Globus pallidus (tissue), 1 donor: ENCODE data around the gene GDPD4.
"Not testable (repeated sequence)": the region's sequence is repeated elsewhere in the genome, so short reads cannot be mapped to it uniquely, and the experiment has no call there.

ENCODE experiments used
- DNase-seq: peaks from one replicate; pipeline ENCODE4 v3.0.0-alpha.2; 2015; ENCODE audit warnings: low spot score

Gene GDPD4

GRCh38 chr11:77301510-77301909, at the start of gene GDPD4:
TSS of gene GDPD4 (minus strand) at chr11:77301686. CDS start at chr11:77285137, 16,549 bp downstream.
- no peak for DNase-seq

DNA sequence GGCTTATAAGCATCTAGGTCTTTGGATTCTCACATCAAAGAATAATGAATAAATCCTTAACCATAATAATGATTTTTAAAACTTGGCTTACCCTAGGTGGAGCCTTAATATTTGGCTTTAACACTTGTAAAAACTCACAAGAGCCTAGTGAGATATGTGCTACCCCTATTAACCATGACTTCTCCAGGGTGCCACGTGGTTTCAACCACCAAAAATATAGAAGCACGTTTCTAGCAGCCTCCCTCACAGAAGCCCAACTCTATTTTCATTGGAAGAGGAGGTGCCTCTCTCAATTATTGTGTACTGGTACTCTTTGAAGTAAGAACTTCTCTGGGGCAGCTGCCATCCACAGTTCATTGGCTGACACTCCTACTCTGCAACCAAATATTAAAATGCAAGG, 46.5 kb upstream of the GDPD4 start:
- no peak for DNase-seq

GRCh38 chr11:77346906-77347603, 45.6 kb upstream of the GDPD4 start:
- no peak for DNase-seq

DNA sequence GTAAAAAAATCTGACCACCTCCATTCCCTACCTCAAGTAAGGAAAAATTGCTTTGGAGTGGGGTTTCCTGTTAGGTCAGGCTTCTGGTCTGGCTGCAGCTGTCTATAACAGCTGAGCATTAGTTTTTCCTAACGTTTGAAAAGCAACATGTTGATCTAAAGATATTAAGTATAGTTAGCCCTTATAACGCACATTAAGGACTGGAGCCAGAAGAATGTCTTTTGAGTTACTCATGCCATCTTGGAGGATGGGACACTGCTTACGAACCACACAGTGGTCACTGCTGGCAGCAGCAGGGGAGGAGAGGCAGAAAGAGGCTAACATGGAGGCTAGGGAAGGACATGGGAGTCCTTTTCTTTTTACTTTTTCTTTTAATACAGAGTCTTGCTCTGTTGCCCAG, 44.1 kb upstream of the GDPD4 start:
- no peak for DNase-seq

GRCh38 chr11:77340501-77340900, 39.0 kb upstream of the GDPD4 start:
- DNase-seq = no peak

GRCh38 chr11:77332259-77332658, 30.8 kb upstream of the GDPD4 start:
- no peak for DNase-seq

- no peak for DNase-seq
Measured at GRCh38 chr11:77325159-77325558, 23.7 kb upstream of the GDPD4 start.

GRCh38 chr11:77324508-77324907, 23.0 kb upstream of the GDPD4 start:
- DNase-seq = no peak

DNA sequence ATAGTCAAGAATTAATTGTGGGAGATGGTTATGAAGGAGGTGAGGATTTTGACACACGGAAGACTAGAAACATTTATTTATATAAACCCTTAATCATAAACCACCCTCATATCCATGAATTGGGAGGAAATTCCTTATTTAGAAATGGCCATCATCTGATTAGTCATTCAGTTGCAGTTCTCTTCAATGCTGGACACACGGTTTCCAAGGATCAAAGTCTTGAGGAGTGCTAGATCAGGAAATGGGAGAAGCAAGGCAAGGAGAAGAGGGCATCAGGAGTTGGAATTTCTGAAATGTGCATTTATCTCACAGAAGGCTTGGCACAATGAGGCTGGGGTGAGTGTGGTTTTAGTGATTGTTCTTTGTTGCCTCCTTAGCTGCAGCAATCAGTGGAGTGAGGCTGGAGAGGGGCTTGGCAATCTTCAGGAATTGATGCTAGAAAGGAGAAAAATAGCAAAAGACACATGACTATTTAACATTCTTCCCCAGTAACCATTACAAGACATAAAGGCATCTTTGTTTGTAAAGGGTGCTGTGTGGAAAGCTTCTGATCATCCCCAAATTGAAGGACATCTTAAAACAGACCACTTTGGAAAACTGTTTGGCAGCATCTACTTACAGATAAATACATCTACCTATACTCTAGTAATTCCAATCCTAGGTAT, 21.6 kb upstream of the GDPD4 start:
- peak; percentile 64 for DNase-seq

- DNase-seq = peak; percentile 56
Measured at GRCh38 chr11:77322506-77322905, 21.0 kb upstream of the GDPD4 start.

DNA sequence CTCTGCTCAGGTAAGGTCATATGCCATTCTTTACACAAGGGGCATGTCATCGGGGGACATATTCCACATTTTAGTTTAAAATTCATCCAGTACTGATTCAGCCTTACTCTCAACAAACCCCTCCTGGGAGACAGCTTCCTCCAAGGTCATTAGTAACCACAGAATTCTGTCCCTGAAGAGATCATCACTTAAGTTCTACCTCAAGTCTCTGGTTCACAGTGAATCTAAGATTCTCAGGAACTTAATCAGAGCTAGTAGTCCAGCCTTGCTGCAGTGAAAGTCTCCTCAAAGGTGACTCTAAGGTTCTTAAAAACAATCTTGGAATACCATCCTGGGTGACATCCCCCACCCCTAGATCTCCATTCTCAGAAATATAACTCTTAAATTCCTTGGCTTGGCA, 18.9 kb upstream of the GDPD4 start:
- no peak for DNase-seq

DNA sequence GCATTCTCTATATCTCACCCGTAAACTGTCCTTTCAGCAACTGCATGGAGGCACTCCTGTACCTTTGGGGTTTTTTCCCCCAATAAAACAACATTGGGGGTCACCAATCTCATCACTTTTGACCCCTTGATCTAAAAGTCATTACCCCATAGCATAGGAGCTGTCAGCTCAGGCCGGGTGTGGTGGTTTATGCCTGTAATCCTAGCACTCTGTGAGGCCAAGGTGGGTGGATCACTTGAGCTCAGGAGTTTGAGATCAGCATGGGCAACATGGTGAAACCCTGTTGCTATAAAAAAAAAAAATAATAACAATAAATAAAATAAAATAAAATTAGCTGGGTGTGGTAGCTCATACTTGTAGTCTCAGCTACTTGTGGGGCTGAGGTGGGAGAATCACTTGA, 17.1 kb upstream of the GDPD4 start:
- no peak for DNase-seq

- DNase-seq = no peak
Measured at GRCh38 chr11:77316733-77317342, 15.4 kb upstream of the GDPD4 start.

- DNase-seq = no peak
Measured at GRCh38 chr11:77312107-77312506, 10.6 kb upstream of the GDPD4 start.

- DNase-seq = no peak
Measured at GRCh38 chr11:77311701-77312100, 10.2 kb upstream of the GDPD4 start.

DNA sequence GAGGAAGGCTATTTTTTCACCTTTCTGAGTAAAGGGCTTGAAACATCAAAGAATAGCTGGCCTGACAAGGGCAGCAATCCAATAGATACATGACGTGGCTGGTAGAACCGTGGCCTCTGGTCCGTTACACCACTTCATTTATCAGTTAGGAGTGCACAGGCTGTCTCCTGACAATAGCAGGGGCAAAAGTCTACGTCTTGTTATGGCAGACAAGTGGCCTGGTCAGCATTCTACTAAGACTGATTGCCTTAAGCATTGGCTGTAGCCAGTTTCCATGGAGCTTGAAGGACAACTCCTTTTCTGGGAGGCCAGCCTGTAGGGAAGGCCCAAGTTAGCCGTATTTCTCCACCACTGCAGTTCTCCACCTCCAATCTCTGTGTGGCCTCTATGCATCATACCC, 9.2 kb upstream of the GDPD4 start:
- no peak for DNase-seq

- DNase-seq = no peak
Measured at GRCh38 chr11:77309401-77310085, 8.1 kb upstream of the GDPD4 start.

GRCh38 chr11:77308838-77309237, 7.4 kb upstream of the GDPD4 start:
- no peak for DNase-seq

GRCh38 chr11:77303328-77303727, 1.8 kb upstream of the GDPD4 start:
- no peak for DNase-seq

DNA sequence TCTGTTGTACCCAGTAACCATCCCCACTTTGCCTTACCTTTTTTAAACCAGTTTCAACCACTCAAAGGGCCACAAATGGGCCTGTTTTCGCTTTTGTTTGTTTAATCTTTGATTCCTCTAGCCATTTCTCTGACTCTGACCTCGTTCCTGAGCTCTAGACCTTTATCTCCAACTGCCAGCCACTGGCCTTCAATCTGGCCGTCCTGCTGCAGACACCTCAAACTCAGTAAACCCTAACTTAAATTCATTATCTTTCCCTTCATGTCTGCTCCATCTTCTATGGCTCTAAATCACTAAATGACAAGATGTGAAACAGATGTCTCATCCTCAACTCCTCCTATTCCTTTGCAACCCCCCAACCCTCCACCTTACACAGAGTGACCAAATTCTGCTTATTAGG, 1.3 kb upstream of the GDPD4 start:
- no peak for DNase-seq

GRCh38 chr11:77300695-77301094, 791 bp downstream of the GDPD4 start:
- DNase-seq = no peak

DNA sequence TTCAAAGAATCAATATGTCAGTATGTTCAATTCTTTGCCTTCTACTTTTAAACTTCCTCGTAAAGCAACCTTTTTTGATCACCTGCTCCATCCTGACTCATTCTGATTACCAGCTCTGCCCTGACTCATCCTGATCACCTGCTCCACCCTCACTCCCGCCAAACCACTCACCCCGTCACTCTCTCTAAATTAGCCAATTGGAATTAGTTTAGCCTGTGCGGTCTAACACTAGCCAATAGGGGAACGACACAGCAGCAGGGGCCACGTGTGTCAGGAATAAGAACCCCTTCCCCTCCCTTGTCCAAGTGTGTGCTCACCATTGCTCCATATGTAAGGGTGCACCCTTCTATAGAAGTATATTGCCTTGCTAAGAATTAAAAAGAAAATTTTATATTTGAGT, 1.5 kb downstream of the GDPD4 start:
- DNase-seq = not testable (repeated sequence)

GRCh38 chr11:77299528-77299993, 1.9 kb downstream of the GDPD4 start:
- DNase-seq = no peak
